ENCODE results near the gene PDE6G. TPM values are rescaled to one million over a fixed set of nuclear protein-coding genes. Genes with fewer than 3 reads are reported as not detected.

Gene PDE6G
- total RNA-seq, 1 donor from 2014 or later, result 1.2 TPM

- peak overlapping the region; percentile 79 for H3K4me3 Mint-ChIP-seq
- peaks cover 17% of the 10 kb centered on the region for H3K27me3 Mint-ChIP-seq
- H3K36me3 Mint-ChIP-seq (ENCODE audit: low read depth), result no peaks in the 10 kb centered on the region
- H3K9me3 Mint-ChIP-seq, result no peaks in the 10 kb centered on the region
- CTCF ChIA-PET, result no interaction called here
- POLR2A ChIA-PET, result interaction anchor here (0.6 to 1.5 kb wide), 3 partner anchors 13 to 371 kb away, joined by 4 to 9 read pairs (median 4); partner anchors contain the start of genes CCDC137, NPLOC4 and OXLD1
- DNase-seq, result no peak
- peaks cover 19% of the 10 kb centered on the region for H3K4me1 Mint-ChIP-seq
- no peak overlapping the region for H3K27ac Mint-ChIP-seq
- ATAC-seq (ENCODE audit: low read depth), result peak; percentile 87
- no peak for TF ChIP-seq CTCF (IDR thresholded peaks at IDR 0.05)
- intact Hi-C loops (cut with micrococcal nuclease), result no loop called here
Observed at GRCh38 chr17:81652906-81653771, 3.2 kb downstream of the PDE6G start.

GRCh38 chr17:81651692-81652091, 4.7 kb downstream of the PDE6G start:
- DNase-seq (no peak), ATAC-seq (ENCODE audit: low read depth) (no peak)
- Mint-ChIP-seq H3K9me3 (no peaks in the 10 kb centered on the region), H3K27me3 (peaks cover 22% of the 10 kb centered on the region), H3K4me1 (peaks cover 19% of the 10 kb centered on the region), H3K36me3 (ENCODE audit: low read depth) (no peaks in the 10 kb centered on the region), H3K4me3 (no peak overlapping the region), H3K27ac (no peak overlapping the region)
- TF ChIP-seq CTCF (IDR thresholded peaks at IDR 0.05), result no peak
- intact Hi-C loops (cut with micrococcal nuclease), result no loop called here
- ChIA-PET POLR2A (no interaction called here), CTCF (no interaction called here)

- CTCF ChIA-PET, result no interaction called here
- ATAC-seq (ENCODE audit: low read depth) (no peak), DNase-seq (no peak)
- POLR2A ChIA-PET, result interaction anchor here (0.6 kb wide), 1 partner anchor 17 kb away, joined by 3 read pairs; no protein-coding TSS in a partner anchor
- Mint-ChIP-seq H3K9me3 (no peaks in the 10 kb centered on the region), H3K27me3 (peaks cover 22% of the 10 kb centered on the region), H3K4me1 (peaks cover 19% of the 10 kb centered on the region), H3K36me3 (ENCODE audit: low read depth) (no peaks in the 10 kb centered on the region), H3K27ac (no peak overlapping the region), H3K4me3 (no peak overlapping the region)
- TF ChIP-seq CTCF (IDR thresholded peaks at IDR 0.05), result no peak
- intact Hi-C loops (cut with micrococcal nuclease), result no loop called here
Observed at GRCh38 chr17:81650951-81651350, 5.4 kb downstream of the PDE6G start.

GRCh38 chr17:81648707-81649085, 7.6 kb downstream of the PDE6G start:
- DNase-seq (no peak), ATAC-seq (ENCODE audit: low read depth) (no peak)
- intact Hi-C loops (cut with micrococcal nuclease), result no loop called here
- POLR2A ChIA-PET, result no interaction called here
- H3K27ac Mint-ChIP-seq, result no peak overlapping the region
- no peak overlapping the region for H3K4me3 Mint-ChIP-seq
- H3K36me3 Mint-ChIP-seq (ENCODE audit: low read depth), result no peaks in the 10 kb centered on the region
- H3K27me3 Mint-ChIP-seq, result peaks cover 22% of the 10 kb centered on the region
- no peaks in the 10 kb centered on the region for H3K9me3 Mint-ChIP-seq
- no peak for TF ChIP-seq CTCF (IDR thresholded peaks at IDR 0.05)
- H3K4me1 Mint-ChIP-seq, result peaks cover 13% of the 10 kb centered on the region
- CTCF ChIA-PET, result no interaction called here

- H3K4me3 Mint-ChIP-seq, result no peak overlapping the region
- H3K9me3 Mint-ChIP-seq, result no peaks in the 10 kb centered on the region
- peaks cover 19% of the 10 kb centered on the region for H3K27me3 Mint-ChIP-seq
- ChIA-PET CTCF (interaction anchor here (0.6 kb wide), 1 partner anchor 135 kb away, joined by 3 read pairs; the partner anchor contains the start of gene ACTG1), POLR2A (no interaction called here)
- H3K36me3 Mint-ChIP-seq (ENCODE audit: low read depth), result no peaks in the 10 kb centered on the region
- no peak for TF ChIP-seq CTCF (IDR thresholded peaks at IDR 0.05)
- DNase-seq, result no peak
- intact Hi-C loops (cut with micrococcal nuclease), result no loop called here
- H3K27ac Mint-ChIP-seq, result no peak overlapping the region
- H3K4me1 Mint-ChIP-seq, result peaks cover 8% of the 10 kb centered on the region
- ATAC-seq (ENCODE audit: low read depth), result no peak
Observed at GRCh38 chr17:81648013-81648706, 8.2 kb downstream of the PDE6G start.
